Smooth muscle cell (in vitro differentiated cells): ENCODE results near the gene LAMC3. TPM values are rescaled to one million over a fixed set of nuclear protein-coding genes. Genes with fewer than 3 reads are reported as not detected.

Experiments used
- DNase-seq: peaks from one replicate; lab custom pipeline; 2025; ENCODE audit not compliant: unreplicated experiment; lab: John Stamatoyannopoulos, UW
- H2AFZ ChIP-seq: fragments of 200-600 bp; sonication (generic); 2 replicates; pipeline ENCODE4 v1.6.0; 2016; ENCODE audit warnings: antibody characterized with exemption, low read depth, mild to moderate bottlenecking
- H3F3A ChIP-seq: fragments of 200-600 bp; sonication (generic); 2 replicates; pipeline ENCODE4 v1.6.0; 2017; ENCODE audit warnings: antibody characterized with exemption, low read depth
- H3K27ac ChIP-seq: fragments of 200-600 bp; sonication (generic); 2 replicates; pipeline ENCODE4 v1.5.1; 2016; ENCODE audit warnings: low read depth, mild to moderate bottlenecking
- H3K27me3 ChIP-seq: fragments of 200-600 bp; sonication (generic); 2 replicates; pipeline ENCODE4 v1.6.1; 2016; ENCODE audit warnings: low read depth, mild to moderate bottlenecking
- H3K36me3 ChIP-seq: fragments of 200-600 bp; sonication (generic); 2 replicates; pipeline ENCODE4 v1.5.1; 2016; ENCODE audit warnings: low read depth
- H3K4me1 ChIP-seq: fragments of 200-600 bp; sonication (generic); 2 replicates; pipeline ENCODE4 v1.5.1; 2016; ENCODE audit warnings: low read depth
- H3K4me2 ChIP-seq: fragments of 200-600 bp; sonication (generic); 2 replicates; pipeline ENCODE4 v1.6.0; 2016; ENCODE audit warnings: mild to moderate bottlenecking
- H3K4me3 ChIP-seq: fragments of 200-600 bp; sonication (generic); 2 replicates; pipeline ENCODE4 v1.5.1; 2016; ENCODE audit warnings: mild to moderate bottlenecking
- H3K79me2 ChIP-seq: fragments of 200-600 bp; sonication (generic); 2 replicates; pipeline ENCODE4 v1.6.0; 2016; ENCODE audit warnings: low read depth, mild to moderate bottlenecking
- H3K9ac ChIP-seq: fragments of 200-600 bp; sonication (generic); 2 replicates; pipeline ENCODE4 v1.6.0; 2016; ENCODE audit warnings: low read depth
- H3K9me3 ChIP-seq: fragments of 200-600 bp; sonication (generic); replicated peaks from 2 replicates; pipeline ENCODE4 v1.5.1; 2016; ENCODE audit warnings: low read depth
- H4K20me1 ChIP-seq: fragments of 200-600 bp; sonication (generic); 2 replicates; pipeline ENCODE4 v1.6.0; 2016; ENCODE audit warnings: low read depth
- WGBS: methylation state at CpG from one replicate; pipeline ENCODE4 v1.1.7; 2016; ENCODE audit warnings: low lambda C conversion rate; 5-methylcytosine and 5-hydroxymethylcytosine counted together
- polyA plus RNA-seq: library from polyadenylated mRNA; unstranded; fragments of >200 nt; fragmentation: Nextera tagmentation; extraction: Ambion mirVana; gene quantifications from 2 replicates; pipeline ENCODE4 v1.2.1, GENCODE V29; 2016
- total RNA-seq: library from RNA; depleted of rRNA; stranded (reverse); fragments of >200 nt; gene quantifications from 2 replicates; pipeline ENCODE4 v1.2.3, GENCODE V29; 2014
- TF ChIP-seq, protein P1 (sequence below): fragments of 200-600 bp; sonication (generic); IDR thresholded peaks from 2 replicates; pipeline ENCODE4 v1.5.1; 2017; ENCODE audit warnings: borderline replicate concordance, mild to moderate bottlenecking, antibody characterized with exemption; ENCODE audit not compliant: insufficient read depth, poor library complexity, severe bottlenecking

Gene LAMC3
- total and polyA plus RNA-seq, 2 experiments from 2014 or later, result 21.3 to 72.0 TPM

DNA sequence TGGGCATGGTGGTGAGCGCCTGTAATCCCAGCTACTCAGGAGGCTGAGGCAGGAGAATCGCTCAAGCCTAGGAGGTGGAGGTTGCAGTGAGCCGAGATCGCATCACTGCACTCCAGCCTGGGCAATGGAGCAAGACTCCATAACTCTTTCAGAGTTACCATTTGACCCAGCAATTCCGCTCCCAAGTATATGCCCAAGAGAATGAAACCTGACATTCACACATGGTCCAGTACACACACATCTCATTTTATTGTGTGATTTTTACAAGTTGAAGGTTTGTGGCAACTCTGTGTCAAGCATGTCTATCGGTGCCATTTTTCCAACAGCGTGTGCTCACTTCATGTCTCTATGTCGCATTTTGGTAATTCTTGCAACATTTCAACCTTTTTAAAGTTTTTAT, 45.1 kb upstream of the LAMC3 start:
- no peaks in the 10 kb centered on the region for H3K27me3 ChIP-seq
- H3K4me1 ChIP-seq, result no peaks in the 10 kb centered on the region
- no peaks in the 10 kb centered on the region for H4K20me1 ChIP-seq
- H3K9ac ChIP-seq, result no peak overlapping the region
- H2AFZ ChIP-seq, result no peak overlapping the region
- H3K4me2 ChIP-seq, result no peak overlapping the region
- WGBS, result 98% methylated on average over 8 of the region's 8 CpGs
- DNase-seq, result no peak
- H3K27ac ChIP-seq, result no peak overlapping the region
- no peaks in the 10 kb centered on the region for H3K79me2 ChIP-seq
- H3F3A ChIP-seq, result no peaks in the 10 kb centered on the region
- H3K9me3 ChIP-seq, result no peaks in the 10 kb centered on the region
- TF ChIP-seq, protein P1, sequence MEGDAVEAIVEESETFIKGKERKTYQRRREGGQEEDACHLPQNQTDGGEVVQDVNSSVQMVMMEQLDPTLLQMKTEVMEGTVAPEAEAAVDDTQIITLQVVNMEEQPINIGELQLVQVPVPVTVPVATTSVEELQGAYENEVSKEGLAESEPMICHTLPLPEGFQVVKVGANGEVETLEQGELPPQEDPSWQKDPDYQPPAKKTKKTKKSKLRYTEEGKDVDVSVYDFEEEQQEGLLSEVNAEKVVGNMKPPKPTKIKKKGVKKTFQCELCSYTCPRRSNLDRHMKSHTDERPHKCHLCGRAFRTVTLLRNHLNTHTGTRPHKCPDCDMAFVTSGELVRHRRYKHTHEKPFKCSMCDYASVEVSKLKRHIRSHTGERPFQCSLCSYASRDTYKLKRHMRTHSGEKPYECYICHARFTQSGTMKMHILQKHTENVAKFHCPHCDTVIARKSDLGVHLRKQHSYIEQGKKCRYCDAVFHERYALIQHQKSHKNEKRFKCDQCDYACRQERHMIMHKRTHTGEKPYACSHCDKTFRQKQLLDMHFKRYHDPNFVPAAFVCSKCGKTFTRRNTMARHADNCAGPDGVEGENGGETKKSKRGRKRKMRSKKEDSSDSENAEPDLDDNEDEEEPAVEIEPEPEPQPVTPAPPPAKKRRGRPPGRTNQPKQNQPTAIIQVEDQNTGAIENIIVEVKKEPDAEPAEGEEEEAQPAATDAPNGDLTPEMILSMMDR, result no peak
- H3K4me3 ChIP-seq, result no peak overlapping the region
- H3K36me3 ChIP-seq, result no peaks in the 10 kb centered on the region

DNA sequence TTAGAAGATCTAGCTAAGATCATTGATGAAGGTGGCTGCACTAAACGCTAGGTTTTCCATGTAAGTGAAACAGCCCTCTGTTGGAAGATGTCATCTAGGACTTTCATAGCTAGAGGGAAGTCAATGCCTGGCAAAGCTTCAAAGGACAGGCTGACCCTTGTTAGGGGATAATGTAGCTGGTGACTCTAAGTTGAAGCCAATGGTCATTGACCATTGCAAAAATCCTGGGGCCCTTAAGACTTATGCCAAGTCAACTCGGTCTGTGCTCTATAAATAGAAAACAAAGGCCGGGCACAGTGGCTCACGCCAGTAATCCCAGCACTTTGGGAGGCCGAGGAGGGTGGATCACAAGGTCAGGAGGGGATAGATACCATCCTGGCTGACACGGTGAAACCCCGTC, 43.3 kb upstream of the LAMC3 start:
- Histone ChIP-seq H3K27me3 (no peaks in the 10 kb centered on the region), H3K4me2 (no peak overlapping the region), H3K9me3 (no peaks in the 10 kb centered on the region), H3K4me1 (no peaks in the 10 kb centered on the region), H3K79me2 (no peaks in the 10 kb centered on the region), H3F3A (no peaks in the 10 kb centered on the region), H4K20me1 (no peaks in the 10 kb centered on the region), H2AFZ (no peak overlapping the region), H3K4me3 (no peak overlapping the region), H3K27ac (no peak overlapping the region), H3K9ac (no peak overlapping the region), H3K36me3 (no peaks in the 10 kb centered on the region)
- TF ChIP-seq, protein P1, result no peak
- 93% methylated on average over 7 of the region's 7 CpGs for WGBS
- no peak for DNase-seq

DNA sequence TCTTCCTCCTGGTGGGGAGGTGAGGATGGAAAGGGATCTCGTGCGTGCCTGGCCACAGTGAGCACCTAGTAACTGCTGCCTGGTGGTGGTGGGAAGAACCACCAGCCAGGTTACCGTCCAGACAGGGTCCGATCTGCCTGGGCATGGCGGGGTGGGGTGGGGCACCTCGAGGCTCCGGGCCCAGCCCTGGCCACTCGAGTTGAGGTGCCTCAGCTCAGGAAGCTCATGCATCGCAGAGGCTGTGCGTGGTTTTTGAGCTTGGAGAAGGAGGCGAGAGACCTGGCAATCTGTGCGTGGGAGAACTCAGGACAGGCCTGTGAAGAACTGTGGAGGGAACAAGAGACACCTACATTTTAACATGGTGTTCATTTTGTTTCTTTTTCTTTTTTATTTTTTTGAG, 38.9 kb upstream of the LAMC3 start:
- no peaks in the 10 kb centered on the region for H4K20me1 ChIP-seq
- no peaks in the 10 kb centered on the region for H3K4me1 ChIP-seq
- H3K9ac ChIP-seq, result no peak overlapping the region
- no peaks in the 10 kb centered on the region for H3K36me3 ChIP-seq
- TF ChIP-seq, protein P1, result no peak
- no peak overlapping the region for H3K4me3 ChIP-seq
- no peaks in the 10 kb centered on the region for H3K79me2 ChIP-seq
- no peaks in the 10 kb centered on the region for H3F3A ChIP-seq
- H2AFZ ChIP-seq, result no peak overlapping the region
- no peak overlapping the region for H3K27ac ChIP-seq
- WGBS, result 91% methylated on average over 10 of the region's 12 CpGs
- H3K9me3 ChIP-seq, result no peaks in the 10 kb centered on the region
- H3K4me2 ChIP-seq, result no peak overlapping the region
- H3K27me3 ChIP-seq, result no peaks in the 10 kb centered on the region
- DNase-seq, result no peak

DNA sequence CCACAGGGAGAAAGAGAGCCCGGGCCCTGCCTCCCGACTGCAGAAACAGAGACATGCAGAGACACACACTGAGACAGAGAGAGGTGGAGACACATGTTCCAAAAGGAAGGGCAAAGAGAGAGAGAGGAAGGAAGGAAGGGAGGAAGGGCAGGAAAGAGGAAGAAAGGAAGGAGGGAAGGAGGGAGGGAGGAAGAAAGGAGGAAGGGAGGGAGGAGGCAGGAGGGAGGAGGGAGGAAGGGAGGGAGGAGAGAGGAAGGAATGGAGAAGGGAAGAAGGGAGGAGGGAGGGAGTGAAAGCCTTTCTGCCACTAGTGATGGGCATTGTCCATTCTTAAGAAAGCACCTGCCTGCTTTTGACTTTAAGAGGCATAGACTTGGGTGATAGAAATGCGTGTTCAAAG, 38.1 kb upstream of the LAMC3 start:
- Histone ChIP-seq H4K20me1 (no peaks in the 10 kb centered on the region), H2AFZ (no peak overlapping the region), H3K9me3 (no peaks in the 10 kb centered on the region), H3K27me3 (no peaks in the 10 kb centered on the region), H3F3A (no peaks in the 10 kb centered on the region), H3K27ac (no peak overlapping the region), H3K4me1 (no peaks in the 10 kb centered on the region), H3K4me2 (no peak overlapping the region), H3K9ac (no peak overlapping the region), H3K79me2 (no peaks in the 10 kb centered on the region), H3K4me3 (no peak overlapping the region), H3K36me3 (no peaks in the 10 kb centered on the region)
- TF ChIP-seq, protein P1, result no peak
- WGBS, result 88% methylated on average over 3 of the region's 3 CpGs
- no peak for DNase-seq
